Upper lobe of left lung (tissue), 6 donors: ENCODE measurements around the gene IYD. TPM values are rescaled to one million over a fixed set of nuclear protein-coding genes. Genes with fewer than 3 reads are reported as not detected.

Source experiments
- ATAC-seq, 2 donors: fragments of 200-7000 bp; cut with Tn5 transposase; one replicate each; pipeline ENCODE4 v1.9.1; 2022; ENCODE audit warnings: mild to moderate bottlenecking in 2 of 2, moderate library complexity in 2 of 2; ENCODE audit not compliant: low FRiP score in 2 of 2
- DNase-seq, 2 donors: peaks; one replicate each; pipeline ENCODE4 v3.0.0-alpha.2; 2019 to 2020
- H3K27ac ChIP-seq, 4 donors: fragments of 200-600 bp; sonication (generic); one replicate each; pipeline ENCODE4 v1.5.1; 2016 to 2019
- H3K27me3 ChIP-seq, 4 donors: fragments of 200-600 bp; sonication (generic); one replicate each; pipeline ENCODE4 v1.5.1; 2017 to 2019
- H3K36me3 ChIP-seq, 4 donors: fragments of 200-600 bp; sonication (generic); one replicate each; pipeline ENCODE4 v1.5.1; 2016 to 2019
- H3K4me1 ChIP-seq, 4 donors: fragments of 200-600 bp; sonication (generic); one replicate each; pipeline ENCODE4 v1.5.1; 2018 to 2019
- H3K4me3 ChIP-seq, 4 donors: fragments of 200-600 bp; sonication (generic); one replicate each; pipeline ENCODE4 v1.5.1; 2017 to 2019; ENCODE audit warnings: mild to moderate bottlenecking in 2 of 4, moderate library complexity in 1 of 4
- H3K9me3 ChIP-seq, 4 donors: fragments of 200-600 bp; sonication (generic); one replicate each; pipeline ENCODE4 v1.5.1; 2018 to 2019
- EP300 ChIP-seq, 4 donors: sonication (generic); formaldehyde crosslinking; IDR thresholded peaks; one replicate each; pipeline ENCODE4 v1.5.1; 2017; ENCODE audit warnings: antibody characterized with exemption in 4 of 4, control low read depth in 2 of 4
- POLR2A ChIP-seq, 4 donors: fragments of 450-650 bp; IDR thresholded peaks; one replicate each; pipeline ENCODE4 v1.5.1; 2016 to 2017; ENCODE audit warnings: antibody characterized with exemption in 4 of 4, mild to moderate bottlenecking in 2 of 4
- POLR2AphosphoS5 ChIP-seq, 2 donors: sonication (generic); formaldehyde crosslinking; IDR thresholded peaks; one replicate each; pipeline ENCODE4 v1.5.1; 2017; ENCODE audit warnings: antibody characterized with exemption in 2 of 2
- WGBS, 2 donors: methylation state at CpG; one replicate each; pipeline ENCODE4 v1.1.5; 2017 to 2018; 5-methylcytosine and 5-hydroxymethylcytosine counted together
- total RNA-seq, 6 donors: library from RNA; depleted of rRNA in 4 of 6; stranded (reverse); fragments of >200 nt in 4 of 6; gene quantifications; one replicate each; pipeline versions ENCODE4 v1.1.0 to v1.2.1, GENCODE V29; 2016 to 2021
- TF ChIP-seq, protein P1 (sequence below), 6 experiments: fragments of 450-650 bp in 4 of 6; fragments of 200-600 bp in 2 of 6; sonication (generic) in 2 of 6; IDR thresholded peaks; one replicate each; pipeline ENCODE4 v1.5.1; 2016 to 2019; ENCODE audit warnings: antibody characterized with exemption in 6 of 6
- donor health status: DM: no; HTN: no; CAD: no; lungs with moderate emphysema.
- donor health status: DM: no; HTN: yes; CAD: no; lungs with severe emphysema.

IYD gene
- total RNA-seq, 6 donors from 2014 or later, result under 0.01 to 3.2 (median 1.7) TPM

DNA sequence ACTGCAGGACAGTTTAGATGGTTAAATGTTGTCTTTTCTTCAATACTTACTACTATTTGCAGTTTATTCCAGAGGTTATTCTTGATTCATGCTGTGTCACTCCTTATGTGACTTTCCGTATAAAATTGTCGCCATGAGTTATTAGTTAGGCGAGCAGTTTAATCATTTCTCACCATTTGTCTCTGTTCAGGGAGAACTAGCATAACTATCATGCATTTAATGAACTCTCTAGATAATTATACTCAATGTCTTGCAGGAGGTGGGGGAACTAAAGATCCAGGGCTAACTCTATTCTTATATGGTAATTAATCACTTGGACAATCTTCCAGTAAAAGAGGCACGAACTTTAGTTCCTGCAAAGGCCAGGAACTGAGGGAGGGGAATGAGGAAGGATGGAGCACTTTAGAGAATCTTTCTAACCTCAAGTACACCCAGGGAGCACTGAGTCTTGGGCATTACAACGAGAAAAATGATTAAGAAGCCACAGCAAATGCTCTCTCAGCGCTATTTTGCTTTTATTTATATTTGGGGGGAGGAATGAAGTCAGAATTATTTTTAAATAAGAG is 58.3 kb downstream of the IYD start:
- 67 to 79% methylated on average over 6 of the region's 6 CpGs for WGBS, 2 donors

DNA sequence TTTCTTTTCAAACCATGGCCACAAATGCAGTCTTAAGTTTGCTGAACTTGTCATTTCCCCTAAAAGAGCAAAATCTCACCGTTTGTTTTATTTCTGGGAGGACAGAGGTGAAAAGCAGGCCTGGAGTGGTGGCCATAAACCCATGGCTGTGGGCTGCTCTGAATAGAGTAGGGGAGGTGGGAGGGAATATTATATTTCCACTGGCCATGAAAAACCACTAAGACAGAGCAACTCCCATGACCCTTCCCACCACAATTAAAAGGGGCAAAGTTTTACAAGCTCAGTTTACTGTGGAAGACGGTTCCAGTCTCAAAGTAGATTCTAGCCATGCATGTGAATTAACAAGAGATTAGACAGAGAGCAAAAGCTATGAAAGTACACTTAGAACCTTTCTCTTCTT is 59.0 kb downstream of the IYD start:
- Histone ChIP-seq H3K27me3 (no peaks in the 10 kb centered on the region), H3K4me3 (no peak overlapping the region), H3K36me3 (no peaks in the 10 kb centered on the region), H3K27ac (no peak overlapping the region), H3K4me1 (peaks cover 0 to 4% (median 0%) of the 10 kb centered on the region in 4 donors), H3K9me3 (no peaks in the 10 kb centered on the region)
- DNase-seq (no peak), ATAC-seq (no peak)
- TF ChIP-seq EP300 (IDR thresholded peaks at IDR 0.05), result no peak
- TF ChIP-seq, protein P1, sequence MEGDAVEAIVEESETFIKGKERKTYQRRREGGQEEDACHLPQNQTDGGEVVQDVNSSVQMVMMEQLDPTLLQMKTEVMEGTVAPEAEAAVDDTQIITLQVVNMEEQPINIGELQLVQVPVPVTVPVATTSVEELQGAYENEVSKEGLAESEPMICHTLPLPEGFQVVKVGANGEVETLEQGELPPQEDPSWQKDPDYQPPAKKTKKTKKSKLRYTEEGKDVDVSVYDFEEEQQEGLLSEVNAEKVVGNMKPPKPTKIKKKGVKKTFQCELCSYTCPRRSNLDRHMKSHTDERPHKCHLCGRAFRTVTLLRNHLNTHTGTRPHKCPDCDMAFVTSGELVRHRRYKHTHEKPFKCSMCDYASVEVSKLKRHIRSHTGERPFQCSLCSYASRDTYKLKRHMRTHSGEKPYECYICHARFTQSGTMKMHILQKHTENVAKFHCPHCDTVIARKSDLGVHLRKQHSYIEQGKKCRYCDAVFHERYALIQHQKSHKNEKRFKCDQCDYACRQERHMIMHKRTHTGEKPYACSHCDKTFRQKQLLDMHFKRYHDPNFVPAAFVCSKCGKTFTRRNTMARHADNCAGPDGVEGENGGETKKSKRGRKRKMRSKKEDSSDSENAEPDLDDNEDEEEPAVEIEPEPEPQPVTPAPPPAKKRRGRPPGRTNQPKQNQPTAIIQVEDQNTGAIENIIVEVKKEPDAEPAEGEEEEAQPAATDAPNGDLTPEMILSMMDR (IDR thresholded peaks at IDR 0.05), result no peak
- no peak for TF ChIP-seq POLR2AphosphoS5 (IDR thresholded peaks at IDR 0.05)
- TF ChIP-seq POLR2A (IDR thresholded peaks at IDR 0.05), result no peak
- 95 to 98% methylated on average over 2 of the region's 2 CpGs for WGBS, 2 donors

More for the DNA sequence above, 58.3 kb downstream of the IYD start:
- no peaks in the 10 kb centered on the region for H3K9me3 ChIP-seq
- H3K4me1 ChIP-seq, result peaks cover 0 to 4% (median 0%) of the 10 kb centered on the region in 4 donors
- DNase-seq, result no peak
- no peak overlapping the region for H3K27ac ChIP-seq
- H3K4me3 ChIP-seq, result no peak overlapping the region
- TF ChIP-seq EP300 (IDR thresholded peaks at IDR 0.05), result no peak
- TF ChIP-seq POLR2A (IDR thresholded peaks at IDR 0.05), result no peak
- no peak for TF ChIP-seq POLR2AphosphoS5 (IDR thresholded peaks at IDR 0.05)
- TF ChIP-seq, protein P1 (IDR thresholded peaks at IDR 0.05), result no peak
- no peaks in the 10 kb centered on the region for H3K27me3 ChIP-seq
- ATAC-seq, result no peak
- H3K36me3 ChIP-seq, result no peaks in the 10 kb centered on the region

DNA sequence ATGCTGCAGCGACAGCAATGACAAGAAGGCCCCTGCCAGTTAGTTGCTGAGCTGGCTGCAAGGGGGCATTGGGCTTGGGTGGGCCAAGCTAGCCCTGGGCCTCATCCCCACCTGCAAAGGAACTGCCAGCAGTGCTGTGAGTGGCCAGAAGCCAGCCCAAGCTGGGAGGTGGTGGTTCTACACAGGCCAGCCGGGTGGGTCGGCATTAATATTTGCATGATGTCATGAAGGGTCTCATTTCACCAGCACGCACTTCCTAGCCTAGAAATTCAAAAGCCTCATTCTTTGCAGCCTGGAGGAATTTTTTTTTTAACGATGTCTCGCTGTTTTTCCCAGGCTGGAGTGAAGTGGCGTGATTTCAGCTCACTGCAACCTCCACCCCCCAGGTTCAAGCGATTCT is 62.0 kb downstream of the IYD start:
- no peak overlapping the region for H3K27ac ChIP-seq
- TF ChIP-seq EP300 (IDR thresholded peaks at IDR 0.05), result no peak
- TF ChIP-seq, protein P1 (IDR thresholded peaks at IDR 0.05), result no peak
- no peak for TF ChIP-seq POLR2A (IDR thresholded peaks at IDR 0.05)
- no peak for TF ChIP-seq POLR2AphosphoS5 (IDR thresholded peaks at IDR 0.05)
- 90 to 91% methylated on average over 8 of the region's 8 CpGs for WGBS, 2 donors
- no peaks in the 10 kb centered on the region for H3K36me3 ChIP-seq
- H3K4me3 ChIP-seq, result no peak overlapping the region
- ATAC-seq, result no peak
- DNase-seq, result no peak
- no peaks in the 10 kb centered on the region for H3K27me3 ChIP-seq
- H3K9me3 ChIP-seq, result no peaks in the 10 kb centered on the region
- H3K4me1 ChIP-seq, result peaks cover 0 to 1% (median 0%) of the 10 kb centered on the region in 4 donors

DNA sequence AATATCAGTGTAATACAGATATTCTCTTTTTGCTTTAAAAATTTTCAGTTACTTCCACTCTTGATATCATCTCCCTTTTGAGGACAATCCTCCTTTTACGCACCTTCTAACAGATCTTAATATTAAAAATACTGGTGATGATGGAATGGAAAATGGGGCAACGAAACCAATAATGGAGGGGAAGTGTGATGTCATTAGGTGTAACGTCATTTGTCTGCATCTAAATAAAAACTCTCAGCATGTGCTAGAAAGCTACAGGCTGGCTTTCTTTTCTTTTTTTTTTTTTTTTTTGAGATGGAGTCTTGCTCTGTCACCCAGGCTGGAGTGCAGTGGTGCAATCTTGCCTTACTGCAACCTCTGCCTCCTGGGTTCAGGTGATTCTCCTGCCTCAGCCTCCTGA is 66.5 kb downstream of the IYD start:
- WGBS, 2 donors, result 89% methylated on average over 3 of the region's 3 CpGs
- Histone ChIP-seq H3K4me3 (no peak overlapping the region), H3K27ac (no peak overlapping the region), H3K9me3 (peaks cover 0 to 6% (median 0%) of the 10 kb centered on the region in 4 donors), H3K36me3 (no peaks in the 10 kb centered on the region), H3K27me3 (no peaks in the 10 kb centered on the region), H3K4me1 (no peaks in the 10 kb centered on the region)
- no peak for TF ChIP-seq POLR2AphosphoS5 (IDR thresholded peaks at IDR 0.05)
- no peak for DNase-seq
- no peak for ATAC-seq

DNA sequence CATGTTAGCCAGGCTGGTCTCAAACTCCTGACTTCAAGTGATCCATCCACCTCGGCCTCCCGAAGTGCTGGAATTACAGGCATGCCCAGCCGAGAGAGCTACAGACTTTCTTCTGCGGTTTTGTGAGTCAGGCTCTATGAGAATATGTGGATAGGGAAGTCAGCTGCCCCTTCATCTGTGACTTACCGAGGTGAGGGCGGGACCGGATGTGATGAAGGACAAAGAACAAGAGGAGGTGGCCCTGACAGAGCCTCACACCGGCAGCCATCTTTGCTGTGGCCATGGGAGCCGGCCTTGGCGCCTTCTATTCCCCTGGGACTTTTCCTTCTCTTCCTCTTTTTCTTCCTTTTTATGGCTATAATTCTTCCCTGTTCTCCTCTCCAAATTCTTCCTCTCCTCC is 67.0 kb downstream of the IYD start:
- Histone ChIP-seq H3K4me3 (no peak overlapping the region), H3K27ac (no peak overlapping the region), H3K36me3 (no peaks in the 10 kb centered on the region), H3K9me3 (peaks cover 0 to 6% (median 0%) of the 10 kb centered on the region in 4 donors), H3K4me1 (no peaks in the 10 kb centered on the region), H3K27me3 (no peaks in the 10 kb centered on the region)
- ATAC-seq (no peak), DNase-seq (no peak)
- TF ChIP-seq EP300 (IDR thresholded peaks at IDR 0.05), result no peak
- TF ChIP-seq, protein P1 (IDR thresholded peaks at IDR 0.05), result no peak
- no peak for TF ChIP-seq POLR2A (IDR thresholded peaks at IDR 0.05)
- TF ChIP-seq POLR2AphosphoS5 (IDR thresholded peaks at IDR 0.05), result no peak
- 91 to 93% methylated on average over 10 of the region's 10 CpGs for WGBS, 2 donors
